Activated T-cell treated with anti-CD3 and anti-CD28 coated beads, Interleukin-2, amount 50 U/mL, for 4 hours (primary cell): Measurements from ENCODE around the gene TUBE1. TPM values are rescaled to one million over a fixed set of nuclear protein-coding genes. Genes with fewer than 3 reads are reported as not detected.

ENCODE experiments used
- total RNA-seq, 3 donors: library from RNA; stranded (reverse); gene quantifications; one replicate each; pipeline ENCODE4 v1.2.1, GENCODE V29; 2021

TUBE1 gene
- total RNA-seq, 3 donors from 2014 or later: 36.3 to 55.3 (median 42.6) TPM

Other genes starting within 250 kb of the TUBE1 start
- gene FYN, start 214.0 kb downstream of the TUBE1 start, total RNA-seq: 100 to 1,000 TPM; 481 to 505 (median 485) TPM
- under 1 TPM; 0.43 to 0.90 (median 0.58) TPM for gene CCN6, start 33.4 kb downstream of the TUBE1 start, total RNA-seq
- 1 to 10 TPM; 2.8 to 3.8 (median 3.1) TPM for gene FAM229B, start 109 bp upstream of the TUBE1 start, total RNA-seq
- under 1 TPM in 2 of 3 donors, not detected in 1; 0.30 to 0.34 TPM for gene LAMA4, start 167.1 kb upstream of the TUBE1 start, total RNA-seq